GM18858 (cell line): ENCODE data around the gene CNTNAP2.

Source experiments
- ATAC-seq: cut with Tn5 transposase; IDR thresholded peaks from one replicate; pipeline ENCODE4 v1.9.1; 2021; ENCODE audit not compliant: unreplicated experiment

Gene CNTNAP2

DNA sequence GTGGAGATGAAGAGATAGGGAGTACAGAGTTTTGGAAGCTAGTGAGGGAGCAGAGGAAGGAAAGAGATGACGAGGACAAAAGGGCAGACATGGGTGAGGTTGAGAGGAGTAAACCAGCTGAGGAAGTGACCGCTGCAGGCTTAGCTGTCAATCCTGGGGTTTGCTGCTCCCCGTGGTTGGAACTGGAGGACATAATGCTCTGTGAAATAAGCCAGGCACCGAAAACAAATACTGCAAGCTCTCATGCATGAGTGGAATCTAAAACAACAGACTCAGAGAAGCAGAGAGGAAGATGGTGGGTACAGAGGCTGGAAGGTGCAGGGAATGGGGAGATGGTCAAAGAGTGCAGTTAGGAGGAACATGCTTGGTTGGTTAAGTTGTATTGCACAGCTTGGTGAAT is 1991.8 kb downstream of the CNTNAP2 start:
- ATAC-seq = no peak

GRCh38 chr7:148110097-148110868 is 1993.7 kb downstream of the CNTNAP2 start:
- no peak for ATAC-seq

GRCh38 chr7:148114804-148115203 is 1998.2 kb downstream of the CNTNAP2 start:
- no peak for ATAC-seq

DNA sequence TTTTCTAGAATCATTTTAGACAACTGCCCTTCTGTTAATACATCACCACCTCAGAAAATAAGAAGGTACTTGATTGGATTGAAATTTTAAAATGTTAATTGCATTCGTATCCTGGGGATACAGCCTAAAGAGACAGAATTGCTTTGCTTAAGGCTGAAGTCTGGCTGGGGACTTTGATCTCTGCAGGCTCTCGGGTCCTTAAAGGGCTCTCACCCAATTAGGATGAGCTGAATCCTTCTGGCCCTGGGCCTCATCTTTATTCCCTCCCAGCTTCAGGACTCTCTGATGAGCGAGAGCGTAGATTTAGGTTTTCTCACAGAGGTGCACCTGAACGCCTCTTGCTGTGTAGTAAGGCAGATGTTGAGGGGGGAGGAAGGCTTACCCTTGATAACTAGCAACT is 1998.7 kb downstream of the CNTNAP2 start:
- no peak for ATAC-seq

DNA sequence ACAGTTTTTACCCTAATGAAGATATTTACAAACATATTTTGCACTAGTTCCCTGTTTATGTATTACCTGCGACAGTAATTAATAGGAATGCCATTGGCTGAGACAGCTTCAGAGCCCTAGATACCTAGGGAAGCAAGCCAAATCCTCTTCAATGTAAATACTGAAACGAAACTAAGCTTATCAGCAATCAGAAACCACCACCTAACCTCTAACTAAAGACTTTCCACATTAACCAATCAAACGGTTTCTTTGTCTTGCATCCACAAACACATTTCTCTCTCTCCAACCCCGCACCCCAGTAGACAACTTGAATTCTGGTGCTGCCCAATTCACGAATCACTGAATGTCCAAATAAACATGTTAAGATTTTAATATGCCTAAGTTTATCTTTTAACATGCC is 1999.6 kb downstream of the CNTNAP2 start:
- ATAC-seq = no peak

GRCh38 chr7:148116829-148117403 is 2000.3 kb downstream of the CNTNAP2 start:
- no peak for ATAC-seq

DNA sequence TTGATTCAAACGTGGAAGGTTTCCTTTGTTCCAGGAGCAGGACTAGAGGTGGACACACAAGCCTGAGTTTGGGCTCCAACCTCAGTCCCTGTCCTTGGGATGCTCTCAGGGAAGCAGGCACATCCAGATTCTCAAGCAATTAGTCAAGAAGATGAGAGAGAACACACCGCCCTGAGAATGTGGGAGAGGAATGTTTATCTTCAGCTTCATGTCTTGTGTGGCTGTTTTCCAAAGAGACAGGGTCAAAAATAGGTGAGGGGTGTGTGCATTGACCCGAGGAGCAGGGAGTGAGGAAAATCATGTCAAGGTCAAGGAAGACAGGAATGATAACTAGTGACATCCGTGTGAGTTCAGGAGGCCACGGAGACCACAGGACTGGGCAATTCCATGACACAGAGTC is 2001.8 kb downstream of the CNTNAP2 start:
- ATAC-seq = no peak

- ATAC-seq = no peak
These were observed 2004.8 kb downstream of the CNTNAP2 start for GRCh38 chr7:148121401-148121800.

DNA sequence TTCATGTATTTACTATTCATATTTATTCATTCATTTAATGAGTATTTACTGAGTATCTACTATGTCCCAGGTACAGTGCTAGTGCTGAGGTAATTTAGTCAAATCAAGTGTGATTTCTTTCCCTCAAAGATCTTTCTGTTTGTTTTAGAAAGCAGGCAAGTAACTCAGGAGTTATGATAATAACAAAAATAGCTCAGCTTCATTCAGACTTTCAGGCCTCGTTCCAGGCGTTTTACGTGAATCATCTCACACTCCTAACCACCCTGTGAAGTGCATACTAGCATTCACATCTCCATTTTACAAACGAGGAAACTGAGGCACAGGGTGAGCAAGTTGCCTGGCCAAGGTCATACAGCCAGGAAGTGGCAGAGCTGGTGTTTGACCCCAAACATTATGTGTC is 2005.2 kb downstream of the CNTNAP2 start:
- no peak for ATAC-seq

DNA sequence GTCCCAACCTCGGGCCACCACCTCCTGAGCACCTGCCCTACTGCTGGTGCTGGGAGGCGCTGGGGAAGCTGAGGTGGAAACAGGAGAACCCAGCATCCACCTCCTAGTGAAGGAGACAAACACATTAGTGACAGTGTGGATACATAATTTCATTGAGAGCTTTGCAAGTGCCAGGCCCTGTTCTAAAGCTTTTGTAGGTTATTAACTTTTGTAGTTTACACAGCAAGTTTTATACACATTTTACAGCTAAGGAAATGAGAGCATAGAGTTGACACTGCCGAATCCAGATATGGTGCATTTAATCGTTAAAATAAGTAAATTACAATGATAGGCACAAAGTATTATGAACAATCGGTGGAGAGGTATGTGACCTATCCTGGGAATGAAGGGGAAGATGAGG is 2007.9 kb downstream of the CNTNAP2 start:
- ATAC-seq = no peak

GRCh38 chr7:148127374-148127773 is 2010.8 kb downstream of the CNTNAP2 start:
- no peak for ATAC-seq

DNA sequence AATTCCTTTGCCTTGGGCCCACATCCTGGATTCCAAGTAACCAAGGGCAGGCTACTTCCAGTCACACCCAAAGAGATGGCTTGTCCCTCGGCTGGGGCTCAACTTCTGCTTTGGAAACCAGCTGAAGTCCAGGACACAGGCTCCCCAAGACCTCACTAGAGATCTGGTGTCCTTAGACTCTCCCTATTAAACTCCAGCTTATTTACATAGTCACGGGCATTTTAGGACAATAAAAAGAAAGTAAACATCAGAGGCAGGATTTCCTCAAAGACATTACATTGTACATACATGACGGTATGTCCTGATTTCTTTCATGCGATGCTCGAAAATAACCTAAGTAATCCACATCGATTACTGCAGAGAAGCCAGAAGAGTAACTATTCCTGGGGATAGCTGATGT is 2012.4 kb downstream of the CNTNAP2 start:
- ATAC-seq = no peak

- ATAC-seq = no peak
These were observed 2018.5 kb downstream of the CNTNAP2 start for GRCh38 chr7:148135116-148135515.

DNA sequence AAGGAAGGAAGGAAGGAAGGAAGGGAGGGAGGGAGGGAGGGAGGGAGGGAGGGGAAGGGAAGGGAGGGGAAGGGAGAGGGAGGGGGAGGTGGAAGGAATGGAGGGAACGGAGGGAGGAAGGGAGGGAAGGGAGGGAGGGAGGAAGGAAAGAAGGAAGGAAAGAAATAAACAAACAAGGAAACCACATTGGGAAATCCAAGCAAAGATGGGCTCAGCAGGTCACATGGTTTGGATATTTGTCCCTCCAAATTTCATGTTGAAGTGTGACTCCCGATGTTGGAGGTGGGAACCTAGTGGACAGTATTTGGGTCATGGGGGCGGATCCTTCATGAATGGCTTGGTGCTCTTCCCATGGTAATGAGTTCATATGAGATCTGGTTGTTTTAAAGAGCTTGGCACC is 2019.4 kb downstream of the CNTNAP2 start:
- no peak for ATAC-seq

DNA sequence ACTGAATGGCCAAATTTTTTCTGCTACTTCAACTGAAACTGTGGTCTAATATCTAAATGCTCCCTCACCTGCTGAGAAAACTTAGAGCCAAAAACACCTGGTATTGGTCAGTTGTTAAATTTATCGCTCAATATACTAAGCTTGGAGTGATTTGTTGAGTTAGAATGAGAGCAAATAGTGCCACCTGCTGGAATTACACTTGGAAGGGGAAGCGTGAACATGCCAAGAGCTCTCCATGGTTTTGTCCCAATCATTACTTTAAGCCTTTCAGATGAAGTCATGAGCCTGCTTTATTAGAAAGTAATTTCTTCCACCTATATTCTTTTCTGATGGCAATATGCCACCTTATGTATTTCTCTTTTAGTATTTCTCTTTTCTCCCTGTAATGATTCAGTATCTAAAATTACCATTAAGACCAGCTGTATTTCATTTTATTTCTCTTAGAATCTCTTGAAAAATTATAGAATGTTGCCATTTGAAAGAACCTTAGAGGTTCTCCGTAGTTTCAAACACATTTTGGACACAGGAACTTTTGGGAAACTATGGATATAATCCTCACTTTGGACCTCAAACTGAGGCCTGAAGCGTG is 2026.2 kb downstream of the CNTNAP2 start:
- no peak for ATAC-seq

GRCh38 chr7:148144827-148145226 is 2028.2 kb downstream of the CNTNAP2 start:
- no peak for ATAC-seq

GRCh38 chr7:148146346-148146745 is 2029.7 kb downstream of the CNTNAP2 start:
- ATAC-seq = no peak

GRCh38 chr7:148147438-148147837 is 2030.8 kb downstream of the CNTNAP2 start:
- no peak for ATAC-seq

DNA sequence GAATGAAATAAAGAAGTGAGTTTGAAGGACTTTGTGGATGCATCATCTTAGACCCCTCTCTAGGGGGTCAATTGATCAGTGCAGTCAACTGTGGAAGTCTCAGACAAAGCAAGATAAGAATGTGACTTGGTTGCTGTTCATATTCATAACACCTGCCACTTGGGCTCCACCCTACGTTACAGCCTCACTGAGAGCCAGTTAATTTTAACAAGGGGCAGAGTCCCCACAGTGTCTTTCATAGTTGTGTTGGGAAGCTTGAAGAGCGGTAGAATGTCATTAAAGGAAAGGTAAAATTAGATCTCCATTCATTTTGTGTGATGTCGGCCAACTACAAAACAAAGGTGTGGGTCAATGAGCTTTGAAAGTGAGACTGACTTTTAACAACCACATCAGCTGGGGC is 2031.9 kb downstream of the CNTNAP2 start:
- no peak for ATAC-seq

DNA sequence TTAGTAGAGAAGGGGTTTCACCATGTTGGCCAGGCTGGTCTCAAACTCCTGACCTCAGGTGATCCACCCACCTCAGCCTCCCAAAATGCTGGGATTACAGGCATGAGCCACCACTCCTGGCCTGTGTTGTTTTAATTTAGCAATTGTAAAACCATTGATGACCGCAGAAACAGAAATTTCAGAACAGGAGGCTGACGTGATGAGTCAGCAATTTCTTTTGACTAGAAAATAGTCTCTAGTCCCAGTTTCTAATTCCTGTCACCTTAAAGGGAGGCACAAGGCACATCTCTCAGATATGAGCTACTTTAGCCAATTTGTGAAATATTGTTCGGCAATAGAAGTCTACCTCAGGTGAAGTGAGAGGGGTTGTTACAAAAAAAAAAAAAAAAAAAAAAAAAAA is 2033.1 kb downstream of the CNTNAP2 start:
- no peak for ATAC-seq

GRCh38 chr7:148151778-148152177 is 2035.2 kb downstream of the CNTNAP2 start:
- ATAC-seq = no peak

DNA sequence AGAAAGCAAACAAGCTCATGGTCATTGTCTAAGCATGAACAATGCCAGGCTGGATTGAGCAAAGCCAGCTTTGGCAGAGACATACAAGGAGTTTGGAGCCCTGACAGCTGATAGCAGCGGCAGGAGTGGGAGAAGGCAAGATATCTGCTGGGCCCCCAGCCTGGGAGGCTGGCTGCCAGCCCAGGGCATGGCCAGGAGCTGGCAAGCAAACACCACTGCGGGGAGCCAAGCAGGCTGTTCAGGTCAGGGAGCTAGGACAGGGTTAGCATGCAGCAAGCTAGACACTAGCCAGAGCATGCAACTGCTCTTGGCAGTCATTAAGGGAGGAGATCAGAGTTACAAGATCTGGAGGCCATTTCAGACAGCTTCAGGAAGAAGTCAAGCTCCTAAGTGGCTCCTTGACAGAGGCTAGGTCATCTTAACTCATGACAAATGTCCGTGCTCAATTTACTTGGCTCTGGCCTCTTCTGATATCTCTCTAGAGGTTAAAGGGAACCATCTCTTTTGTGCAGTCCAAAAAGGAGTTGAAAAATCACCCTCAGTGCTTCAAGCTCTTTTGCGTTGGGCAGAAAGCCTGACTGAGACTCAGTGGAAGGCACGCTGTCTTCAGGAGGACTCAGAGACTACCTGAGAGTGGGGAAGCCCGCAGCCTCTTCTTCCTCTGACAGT is 2037.1 kb downstream of the CNTNAP2 start:
- ATAC-seq = no peak
